RPMI8226 (cell line): ENCODE data around the gene LOXHD1.

Experiments used
- DNase-seq: peaks from one replicate; pipeline ENCODE4 v3.0.0-alpha.2; 2015

Gene LOXHD1

DNA sequence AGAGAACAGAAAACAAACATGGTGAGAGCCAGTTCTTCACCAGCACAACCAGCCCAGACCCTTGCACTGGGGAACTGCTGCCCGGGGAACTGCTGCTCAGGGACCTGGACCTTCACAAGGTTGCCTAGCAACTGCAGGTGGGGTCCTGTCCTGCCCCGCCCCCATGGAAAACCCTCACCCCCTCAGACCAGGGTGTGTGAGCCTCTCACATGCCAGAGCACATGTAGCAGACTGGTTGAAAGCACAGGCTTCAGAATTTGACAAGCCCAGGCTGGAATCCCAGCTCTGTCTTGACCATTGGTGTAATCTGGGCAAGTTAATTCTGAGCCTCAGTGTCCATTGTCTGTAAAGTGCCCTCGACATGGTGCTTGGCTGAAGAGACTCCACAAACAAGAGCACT, 118.6 kb downstream of the LOXHD1 start:
- no peak for DNase-seq

GRCh38 chr18:46536215-46536874, 120.7 kb downstream of the LOXHD1 start:
- DNase-seq, result no peak

DNA sequence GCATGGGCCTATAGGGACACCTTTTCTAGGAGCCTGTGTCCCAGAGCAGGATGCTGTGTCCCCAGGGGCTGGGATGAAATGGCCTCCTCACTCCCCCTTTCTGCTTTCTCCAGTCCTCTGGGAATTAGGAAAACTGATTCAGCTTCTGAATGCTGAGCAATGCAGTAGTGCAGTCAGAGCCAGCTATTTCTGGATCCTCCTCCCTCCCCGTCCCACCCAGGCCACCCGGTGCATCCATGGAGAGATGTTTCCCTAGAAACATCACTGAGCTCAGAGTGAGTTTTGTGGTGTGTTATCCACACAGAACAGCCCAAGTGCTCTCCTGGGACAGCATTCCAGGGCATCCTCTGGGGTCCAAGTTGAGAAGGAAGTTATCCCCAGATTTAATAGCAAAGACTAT, 125.5 kb downstream of the LOXHD1 start:
- no peak for DNase-seq

DNA sequence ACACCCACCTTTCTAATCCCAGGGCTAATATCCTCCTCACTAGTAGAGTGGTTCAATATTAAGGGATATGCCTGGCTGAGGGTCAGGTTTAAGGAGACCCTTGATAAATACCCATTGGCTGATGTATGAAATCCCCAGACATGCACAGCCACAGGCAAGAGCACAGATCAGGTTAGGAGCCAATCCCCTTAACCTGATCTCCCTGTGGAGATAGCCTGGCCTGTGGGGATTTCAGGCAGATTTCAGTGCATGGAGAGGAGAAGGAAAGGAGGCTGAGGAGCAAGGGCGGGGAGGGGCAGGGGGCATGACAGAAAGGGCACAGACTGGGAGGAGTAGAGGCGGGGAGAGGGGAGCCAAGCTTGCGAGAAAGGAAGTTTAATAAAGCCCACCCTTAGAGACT, 129.0 kb downstream of the LOXHD1 start:
- DNase-seq, result no peak

- no peak for DNase-seq
Observed at GRCh38 chr18:46519870-46520269, 137.2 kb downstream of the LOXHD1 start.

DNA sequence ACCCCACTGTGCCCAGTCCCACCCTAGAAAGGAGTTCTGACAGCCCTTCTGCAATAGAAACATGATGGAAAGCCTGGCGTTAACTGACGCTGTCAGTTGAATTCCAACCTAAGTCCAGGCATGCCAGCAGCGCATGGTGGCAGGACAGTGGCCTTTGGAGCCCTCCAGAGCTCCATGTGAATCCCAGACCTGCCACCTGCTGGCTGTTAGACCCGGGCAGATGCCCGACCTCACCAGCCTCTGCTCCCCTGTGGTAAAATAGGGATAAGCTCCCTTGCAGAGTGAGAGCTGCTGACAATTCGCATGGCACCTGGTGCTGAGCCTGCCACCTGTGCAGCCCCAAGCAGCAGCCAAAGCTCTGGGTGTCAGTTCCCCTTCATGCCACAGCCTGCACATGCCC, 138.6 kb downstream of the LOXHD1 start:
- peak; percentile 49 for DNase-seq

GRCh38 chr18:46516555-46516954, 140.5 kb downstream of the LOXHD1 start:
- no peak for DNase-seq

DNA sequence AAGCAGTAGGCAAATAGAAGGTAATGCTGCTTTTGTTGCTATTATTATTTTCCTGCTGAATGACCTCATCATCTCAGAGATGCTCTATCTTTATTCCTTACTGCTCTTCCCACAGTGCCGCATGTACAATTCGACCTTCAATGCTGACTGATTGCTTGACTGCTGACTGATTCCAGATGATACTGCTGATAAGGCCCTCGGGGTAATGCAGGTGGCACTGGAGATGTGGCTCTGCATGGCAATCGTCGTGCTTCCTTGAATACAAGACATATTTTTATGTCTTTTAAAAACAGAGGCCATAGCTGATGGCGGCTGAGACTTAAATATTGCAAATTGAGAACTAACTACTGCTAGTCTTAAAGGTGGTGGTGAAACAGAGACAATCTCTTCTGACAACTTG, 146.6 kb downstream of the LOXHD1 start:
- DNase-seq, result no peak

DNA sequence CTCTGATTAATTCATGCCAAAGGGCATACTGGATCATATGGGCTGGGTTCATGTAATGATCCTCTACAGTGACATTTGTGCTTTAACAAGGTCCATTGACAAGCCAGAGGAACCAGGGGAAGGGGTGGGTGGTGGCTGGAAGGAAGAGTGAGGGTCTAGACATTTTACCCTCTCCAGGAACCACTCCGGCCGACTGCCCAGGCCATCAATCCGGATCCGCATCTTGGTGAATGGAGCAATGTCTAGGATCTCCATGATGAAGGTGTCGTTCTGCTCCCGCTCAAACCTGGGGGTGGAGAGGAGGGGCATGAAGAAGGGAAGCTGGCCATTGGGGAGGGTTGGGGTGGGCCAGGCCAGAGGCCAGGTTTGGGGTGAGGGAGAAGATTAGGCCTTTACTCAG, 147.5 kb downstream of the LOXHD1 start:
- DNase-seq, result no peak

- DNase-seq, result no peak
Observed at GRCh38 chr18:46506974-46507586, 149.9 kb downstream of the LOXHD1 start.

DNA sequence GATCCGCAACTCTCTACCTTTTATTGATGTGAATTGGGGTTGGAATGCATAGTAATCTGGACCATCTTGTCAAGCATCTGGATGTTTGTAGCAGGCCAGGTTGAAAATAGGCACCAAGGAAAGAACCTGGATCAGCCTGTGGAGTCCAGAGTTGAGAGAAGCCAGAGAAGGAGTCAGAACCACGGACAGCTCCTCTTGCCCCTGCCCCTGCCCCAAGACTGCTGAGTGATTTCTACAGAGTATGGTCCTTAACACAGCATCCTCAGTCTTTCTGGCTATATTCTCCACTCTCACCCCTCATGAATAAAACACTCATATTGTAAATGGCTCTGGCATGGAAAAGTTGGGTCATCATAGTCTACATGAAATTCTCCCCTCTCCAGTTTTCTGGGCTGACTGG, 154.6 kb downstream of the LOXHD1 start:
- peak; percentile 40 for DNase-seq

GRCh38 chr18:46497129-46497528, 159.9 kb downstream of the LOXHD1 start:
- DNase-seq, result peak; percentile 69

- DNase-seq, result no peak
Observed at GRCh38 chr18:46488471-46489213, 168.4 kb downstream of the LOXHD1 start.

GRCh38 chr18:46485675-46486194, 171.3 kb downstream of the LOXHD1 start:
- no peak for DNase-seq

DNA sequence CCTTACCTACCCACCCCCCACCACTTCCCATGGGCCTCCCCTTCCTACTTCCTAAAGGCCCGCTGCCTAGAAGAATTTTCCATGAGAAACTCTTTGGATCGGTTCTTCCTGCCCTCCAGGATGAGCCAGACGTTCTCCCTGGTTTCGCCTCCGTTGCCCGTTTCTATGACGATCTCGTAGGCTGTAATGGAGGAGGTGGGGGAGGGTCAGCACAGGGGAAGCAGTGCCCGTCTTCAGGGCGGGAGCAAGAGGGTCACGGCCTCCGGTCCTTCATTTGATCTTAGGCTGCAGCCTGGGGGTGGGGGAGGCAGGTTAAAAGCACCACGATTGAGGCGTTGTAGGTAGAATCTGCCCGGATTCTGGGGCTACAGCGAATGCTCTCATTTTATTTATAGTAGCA, 172.0 kb downstream of the LOXHD1 start:
- DNase-seq, result no peak

DNA sequence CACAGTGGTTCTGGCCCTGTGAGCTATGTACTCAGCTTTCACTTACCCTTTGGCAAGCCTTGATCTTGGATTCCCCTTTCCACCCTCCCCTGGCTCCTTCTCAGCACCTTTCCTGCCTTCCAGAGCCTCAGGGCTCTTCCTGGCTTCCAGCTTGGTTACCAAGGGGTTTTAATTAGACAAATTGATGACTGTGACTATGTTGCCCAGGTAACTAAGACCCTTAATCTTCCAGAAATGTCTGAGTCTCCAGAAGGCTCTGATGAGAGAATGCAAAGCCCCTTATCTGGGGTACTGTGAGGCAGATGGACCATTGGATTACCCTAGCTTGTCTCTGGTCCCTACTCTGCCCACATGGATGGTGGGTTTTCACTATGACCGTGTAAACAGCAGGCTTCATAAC, 174.2 kb downstream of the LOXHD1 start:
- DNase-seq, result no peak

GRCh38 chr18:46481847-46482245, 175.2 kb downstream of the LOXHD1 start:
- DNase-seq, result no peak

DNA sequence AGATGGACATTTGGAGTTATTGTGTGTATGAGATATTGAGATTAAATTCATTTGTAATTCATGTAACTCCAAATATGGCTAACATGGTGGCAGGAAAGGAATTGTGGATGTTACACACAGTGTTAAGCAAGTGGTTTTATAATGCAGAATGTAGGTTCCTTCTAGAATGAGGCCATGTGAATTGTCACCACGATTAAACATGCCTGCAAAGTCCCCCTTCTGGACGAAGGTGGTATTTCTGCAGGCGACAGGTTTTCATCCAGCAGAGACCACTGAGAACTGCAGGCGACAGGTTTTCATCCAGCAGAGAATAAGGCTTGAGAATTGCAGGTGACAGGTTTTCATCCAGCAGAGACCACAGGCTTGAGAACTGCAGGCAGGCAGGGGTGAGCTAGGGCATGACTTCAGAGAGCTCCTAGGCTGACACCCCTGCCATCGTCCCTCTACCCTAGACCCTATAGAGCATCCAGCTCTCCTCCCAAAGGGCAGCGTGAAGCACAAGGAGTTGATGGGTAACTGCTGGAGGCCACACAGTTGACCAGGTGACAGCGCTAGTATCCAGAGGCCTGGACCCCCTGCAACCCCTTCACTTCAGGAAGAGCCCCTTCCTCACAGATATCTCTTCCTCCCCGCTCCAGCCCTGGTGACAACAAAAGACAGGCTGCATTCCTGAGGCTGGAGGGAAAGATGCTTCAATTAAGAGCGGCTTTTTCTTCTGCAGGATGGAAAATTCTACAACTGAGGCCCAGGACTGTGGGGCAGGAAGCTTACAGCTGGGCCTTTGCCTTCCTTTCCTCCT, 175.8 kb downstream of the LOXHD1 start:
- peak; percentile 72 for DNase-seq

GRCh38 chr18:46480226-46480625, 176.8 kb downstream of the LOXHD1 start:
- DNase-seq, result no peak

- DNase-seq, result no peak
Observed at GRCh38 chr18:46478796-46479195, 178.2 kb downstream of the LOXHD1 start.

GRCh38 chr18:46477425-46478011, 179.5 kb downstream of the LOXHD1 start:
- DNase-seq, result peak; percentile 37

- no peak for DNase-seq
Observed at GRCh38 chr18:46475390-46475752, 181.6 kb downstream of the LOXHD1 start.
